OCI-LY7 (cell line): ENCODE results near the gene CNR2. TPM values are rescaled to one million over a fixed set of nuclear protein-coding genes. Genes with fewer than 3 reads are reported as not detected.

Source experiments
- BruUV-seq: library from RNA; stranded (reverse); fragments of 400-500 nt; replicated peaks from 2 replicates; lab custom pipeline; 2021; lab: Mats Ljungman, UMichigan
- CTCF ChIA-PET: fragments of 300-600 bp; sonication (Branson Sonifier 250); formaldehyde crosslinking; loops from one replicate; lab custom pipeline; 2022; ENCODE audit warnings: antibody characterized with exemption; ENCODE audit not compliant: unreplicated experiment; lab: Charles Lee
- POLR2A ChIA-PET: fragments of 300-600 bp; sonication (Branson Sonifier 250); formaldehyde crosslinking; loops from one replicate; lab custom pipeline; 2022; ENCODE audit warnings: antibody characterized with exemption; lab: Charles Lee
- DNase-seq: peaks from one replicate; pipeline ENCODE4 v3.0.0-alpha.2; 2015; ENCODE audit warnings: low spot score
- H2AFZ ChIP-seq: fragments of 200-600 bp; sonication (generic), shearing (Covaris generic); 2 replicates; pipeline ENCODE4 v1.6.1; 2014; ENCODE audit warnings: mild to moderate bottlenecking, antibody characterized with exemption, low read length, moderate library complexity
- H3K27ac ChIP-seq: fragments of 200-600 bp; sonication (generic); 2 replicates; pipeline ENCODE4 v1.5.1; 2014; ENCODE audit warnings: mixed run types, low read depth, mild to moderate bottlenecking, moderate library complexity, low read length, inconsistent platforms; ENCODE audit not compliant: poor library complexity, severe bottlenecking
- H3K36me3 ChIP-seq: fragments of 200-600 bp; sonication (generic); 2 replicates; pipeline ENCODE4 v1.6.1; 2014; ENCODE audit warnings: mild to moderate bottlenecking, antibody characterized with exemption, low read length, moderate library complexity, mixed read lengths; ENCODE audit not compliant: insufficient read depth
- H3K4me1 ChIP-seq: fragments of 200-600 bp; sonication (generic); 2 replicates; pipeline ENCODE4 v1.5.1; 2014; ENCODE audit warnings: mild to moderate bottlenecking, low read length; ENCODE audit not compliant: insufficient read depth, poor library complexity, severe bottlenecking
- H3K4me2 ChIP-seq: fragments of 200-600 bp; sonication (generic); 2 replicates; pipeline ENCODE4 v1.6.1; 2014; ENCODE audit warnings: mild to moderate bottlenecking, low read length
- H3K4me3 ChIP-seq: fragments of 200-600 bp; sonication (generic); 2 replicates; pipeline ENCODE4 v1.5.1; 2014; ENCODE audit warnings: mild to moderate bottlenecking, low read depth, low read length; ENCODE audit not compliant: poor library complexity, severe bottlenecking
- H3K79me2 ChIP-seq: fragments of 200-600 bp; sonication (generic); 2 replicates; pipeline ENCODE4 v1.6.1; 2016; ENCODE audit warnings: low read depth, mild to moderate bottlenecking, low read length, moderate library complexity, mixed read lengths; ENCODE audit not compliant: insufficient read depth
- H3K9me2 ChIP-seq: fragments of 200-600 bp; sonication (generic); 2 replicates; pipeline ENCODE4 v1.6.1; 2016; ENCODE audit warnings: mild to moderate bottlenecking, low read length, mixed read lengths; ENCODE audit not compliant: insufficient read depth
- H3K9me3 ChIP-seq: fragments of 200-600 bp; sonication (generic); 2 replicates; pipeline ENCODE4 v1.6.1; 2014; ENCODE audit warnings: mild to moderate bottlenecking, mixed run types, low read length, mixed read lengths
- H4K20me1 ChIP-seq: fragments of 200-600 bp; sonication (generic); 2 replicates; pipeline ENCODE4 v1.6.1; 2014; ENCODE audit warnings: mild to moderate bottlenecking, antibody characterized with exemption, low read length, moderate library complexity, mixed read lengths; ENCODE audit not compliant: insufficient read depth
- CTCF ChIP-seq: fragments of 200-600 bp; sonication (generic); conservative IDR thresholded peaks from 2 replicates; pipeline ENCODE4 v1.5.1; 2014; ENCODE audit warnings: mild to moderate bottlenecking, antibody characterized with exemption, low read length, moderate library complexity, mixed read lengths
- EZH2phosphoT487 ChIP-seq: fragments of 200-600 bp; sonication (generic); IDR thresholded peaks from 2 replicates; pipeline ENCODE4 v1.6.1; 2018; ENCODE audit warnings: low read depth, borderline replicate concordance, mild to moderate bottlenecking, mixed run types, antibody characterized with exemption, low read length, moderate library complexity, mixed read lengths
- intact Hi-C: fragments of 100-400 bp; cut with micrococcal nuclease; formaldehyde crosslinking; loops from one replicate; pipeline ENCODE4 v1.10.0; 2022; ENCODE audit not compliant: unreplicated experiment
- total RNA-seq, 2 experiments: library from RNA; depleted of rRNA in 1 of 2; stranded (reverse); fragments of >200 nt in 1 of 2; shearing (Covaris generic) in 1 of 2; gene quantifications; 2 replicates each; pipeline ENCODE4 v1.2.3, GENCODE V29; 2014 to 2022

CNR2 gene
- total RNA-seq, 2 experiments from 2014 or later = 14.1 to 17.0 TPM

DNA sequence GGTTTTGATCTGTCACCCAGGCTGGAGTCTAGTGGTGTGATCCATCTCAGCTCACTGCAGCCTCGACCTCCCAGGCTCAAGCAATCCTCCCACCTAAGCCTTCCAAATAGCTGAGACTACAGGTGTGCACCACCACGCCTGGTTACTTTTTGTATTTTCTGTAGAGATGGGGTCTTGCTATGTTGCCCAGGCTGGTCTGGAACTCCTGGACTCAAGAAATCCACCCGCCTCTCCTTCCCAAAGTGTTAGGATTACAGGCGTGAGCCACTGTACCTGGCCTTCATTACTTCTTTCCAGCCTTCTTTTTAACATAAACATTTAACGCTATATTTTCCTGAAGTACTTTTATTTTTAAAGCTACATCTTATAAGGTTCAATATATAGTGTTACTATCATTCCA lies 69.5 kb downstream of the CNR2 start:
- ChIA-PET POLR2A (interaction anchor here (0.6 kb wide), 1 partner anchor 735 kb away, joined by 3 read pairs; no protein-coding TSS in a partner anchor), CTCF (no interaction called here)
- Histone ChIP-seq H3K79me2 (no peaks in the 10 kb centered on the region), H3K9me2 (no peaks in the 10 kb centered on the region), H3K4me2 (no peak overlapping the region), H3K27ac (no peak overlapping the region), H3K4me1 (peaks cover 4% of the 10 kb centered on the region), H3K36me3 (peaks cover 47% of the 10 kb centered on the region), H2AFZ (no peak overlapping the region), H3K4me3 (no peak overlapping the region), H3K9me3 (peaks cover 13% of the 10 kb centered on the region), H4K20me1 (no peaks in the 10 kb centered on the region)
- no TSS peak for BruUV-seq
- TF ChIP-seq CTCF (no peak), EZH2phosphoT487 (no peak)
- DNase-seq = no peak
- intact Hi-C loops = no loop called here

DNA sequence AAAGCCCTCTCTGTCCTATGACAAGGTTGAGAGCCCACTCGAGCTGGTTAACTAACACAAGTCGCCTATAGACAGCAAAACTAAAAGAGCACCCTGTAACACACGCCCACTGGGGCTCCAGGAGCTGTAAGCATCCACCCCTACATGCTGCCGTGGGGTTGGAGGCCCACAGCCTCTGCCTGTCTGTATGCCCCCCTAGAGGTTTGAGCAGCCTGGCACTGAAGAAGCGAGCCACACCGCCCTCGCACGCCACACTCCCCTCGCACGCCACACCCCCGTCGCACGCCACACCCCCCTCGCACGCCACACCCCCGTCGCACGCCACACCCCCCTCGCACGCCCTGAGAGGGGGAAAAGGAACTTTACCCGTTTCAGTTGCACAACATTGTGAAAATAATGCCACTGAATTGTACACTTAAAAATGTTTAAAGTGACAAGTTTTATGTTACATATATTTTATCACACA lies 74.7 kb downstream of the CNR2 start:
- ChIA-PET CTCF (no interaction called here), POLR2A (interaction anchor here (0.6 to 1.9 kb wide), 9 partner anchors 10 to 171 kb away, joined by 3 to 11 read pairs (median 4); partner anchors contain the start of gene PITHD1)
- peak overlapping the region; percentile 67 for H3K4me2 ChIP-seq
- peaks cover 20% of the 10 kb centered on the region for H3K4me1 ChIP-seq
- no peaks in the 10 kb centered on the region for H3K9me3 ChIP-seq
- intact Hi-C loops = no loop called here
- no peak for TF ChIP-seq CTCF
- no peak for TF ChIP-seq EZH2phosphoT487
- H3K36me3 ChIP-seq = no peaks in the 10 kb centered on the region
- BruUV-seq = no TSS peak
- no peaks in the 10 kb centered on the region for H3K9me2 ChIP-seq
- peak overlapping the region; percentile 76 for H2AFZ ChIP-seq
- no peaks in the 10 kb centered on the region for H3K79me2 ChIP-seq
- H4K20me1 ChIP-seq = no peaks in the 10 kb centered on the region
- DNase-seq = peak; percentile 78
- H3K4me3 ChIP-seq = peak overlapping the region; percentile 60
- H3K27ac ChIP-seq = no peak overlapping the region

GRCh38 chr1:23837908-23838307 lies 75.3 kb downstream of the CNR2 start:
- H3K27ac ChIP-seq = no peak overlapping the region
- no peaks in the 10 kb centered on the region for H3K36me3 ChIP-seq
- POLR2A ChIA-PET = interaction anchor here (1.9 kb wide), 1 partner anchor 10 kb away, joined by 11 read pairs; no protein-coding TSS in a partner anchor
- TF ChIP-seq CTCF = no peak
- no peak for TF ChIP-seq EZH2phosphoT487
- intact Hi-C loops = no loop called here
- CTCF ChIA-PET = no interaction called here
- no TSS peak for BruUV-seq
- H4K20me1 ChIP-seq = no peaks in the 10 kb centered on the region
- H3K79me2 ChIP-seq = no peaks in the 10 kb centered on the region
- H3K9me3 ChIP-seq = no peaks in the 10 kb centered on the region
- H2AFZ ChIP-seq = peak overlapping the region; percentile 76
- H3K4me2 ChIP-seq = peak overlapping the region; percentile 67
- H3K4me1 ChIP-seq = peaks cover 20% of the 10 kb centered on the region
- H3K4me3 ChIP-seq = peak overlapping the region; percentile 60
- peak; percentile 21 for DNase-seq
- no peaks in the 10 kb centered on the region for H3K9me2 ChIP-seq
